HepG2 (cell line): ENCODE measurements around the gene TPRA1. TPM values are rescaled to one million over a fixed set of nuclear protein-coding genes. Genes with fewer than 3 reads are reported as not detected.

Source experiments
- ATAC-seq: fragments of 200-7000 bp; cut with Tn5 transposase; 3 replicates; pipeline ENCODE4 v1.9.1; 2020; ENCODE audit warnings: mild to moderate bottlenecking, moderate library complexity
- BruUV-seq: library from RNA; stranded (reverse); fragments of 400-500 nt; replicated peaks from 2 replicates; lab custom pipeline; 2021; lab: Mats Ljungman, UMichigan
- CTCF ChIA-PET: fragments of 300-600 bp; formaldehyde crosslinking; extraction: SDS; loops from one replicate; lab custom pipeline; 2021; ENCODE audit warnings: low total read pairs, inconsistent platforms, low intra/inter-chr PET ratio; lab: Yijun Ruan, JAX
- POLR2A ChIA-PET: fragments of 350-600 bp; sonication (Branson Sonifier 250); formaldehyde crosslinking; loops from one replicate; lab custom pipeline; 2020; ENCODE audit warnings: antibody characterized with exemption, inconsistent platforms; lab: Yijun Ruan, JAX
- DNase-seq: peaks from one replicate; pipeline ENCODE4 v3.0.0-alpha.2; 2015; ENCODE audit warnings: low spot score
- FAIRE-seq: peaks from 3 replicates; lab custom pipeline; 2011; peaks lifted over from hg19 to GRCh38; lab: Jason Lieb, UNC
- H2AFZ ChIP-seq: one replicate; pipeline ENCODE4 v1.6.1; 2011; ENCODE audit warnings: low read length, inconsistent platforms
- H3K27ac ChIP-seq: fragments of 300-600 bp; 3 replicates; pipeline ENCODE4 v1.8.0; 2011; ENCODE audit warnings: mixed run types, mild to moderate bottlenecking, mixed read lengths, low read length, inconsistent platforms; ENCODE audit not compliant: insufficient read depth; ENCODE audit errors: extremely low read length
- H3K27me3 ChIP-seq, 2 experiments: fragments of 200-600 bp in 1 of 2; 2 replicates in 1 of 2; 3 replicates in 1 of 2; pipeline versions ENCODE4 v1.6.0 to v1.8.0; 2011; ENCODE audit warnings: low read length in 2 of 2, mild to moderate bottlenecking in 2 of 2, moderate library complexity in 2 of 2, inconsistent platforms in 1 of 2; ENCODE audit not compliant: insufficient read depth in 2 of 2, control insufficient read depth in 1 of 2
- H3K36me3 ChIP-seq, 2 experiments: fragments of 200-600 bp in 1 of 2; replicated peaks in 1 of 2; 2 replicates in 1 of 2; 3 replicates in 1 of 2; pipeline versions ENCODE4 v1.5.1 to v1.8.0; 2011; ENCODE audit warnings: low read length in 2 of 2, inconsistent platforms in 1 of 2; ENCODE audit not compliant: insufficient read depth in 2 of 2, control insufficient read depth in 1 of 2
- H3K4me1 ChIP-seq: 2 replicates; pipeline ENCODE4 v1.5.1; 2012; ENCODE audit warnings: low read length, inconsistent platforms; ENCODE audit not compliant: insufficient read depth
- H3K4me2 ChIP-seq: 2 replicates; pipeline ENCODE4 v1.6.0; 2011; ENCODE audit warnings: low read depth, low read length, inconsistent platforms
- H3K4me3 ChIP-seq, 3 experiments: fragments of 200-600 bp in 1 of 3; sonication (generic), shearing (Covaris generic) in 1 of 3; replicated peaks in 1 of 3; 2 replicates each; pipeline ENCODE4 v1.5.1; 2011 to 2016; ENCODE audit warnings: low read length in 3 of 3, inconsistent platforms in 2 of 3, low read depth in 2 of 3, mild to moderate bottlenecking in 2 of 3, control low read depth in 1 of 3, mixed read lengths in 1 of 3; ENCODE audit not compliant: insufficient read depth in 1 of 3
- H3K79me2 ChIP-seq: one replicate; pipeline ENCODE4 v1.6.1; 2011; ENCODE audit warnings: low read length, inconsistent platforms; ENCODE audit not compliant: insufficient read depth
- H3K9ac ChIP-seq: 2 replicates; pipeline ENCODE4 v1.6.0; 2011; ENCODE audit warnings: mild to moderate bottlenecking, low read depth, low read length, inconsistent platforms; ENCODE audit not compliant: insufficient read depth
- H3K9me3 ChIP-seq: 2 replicates; pipeline ENCODE4 v1.5.1; 2012; ENCODE audit warnings: mild to moderate bottlenecking, low read length
- H4K20me1 ChIP-seq: 2 replicates; pipeline ENCODE4 v1.6.0; 2011; ENCODE audit warnings: inconsistent platforms, mild to moderate bottlenecking, low read length, moderate library complexity; ENCODE audit not compliant: insufficient read depth
- FOXM1 ChIP-seq: sonication (generic); formaldehyde crosslinking; IDR thresholded peaks from 2 replicates; pipeline ENCODE4 v1.5.0; 2020; ENCODE audit warnings: missing genetic modification reagents
- MTA3 ChIP-seq: sonication (generic); formaldehyde crosslinking; IDR thresholded peaks from 2 replicates; pipeline ENCODE4 v1.4.0; 2020; ENCODE audit warnings: missing genetic modification reagents
- PATZ1 ChIP-seq: sonication (generic); formaldehyde crosslinking; IDR thresholded peaks from 2 replicates; pipeline ENCODE4 v1.4.0; 2020; ENCODE audit warnings: missing genetic modification reagents
- POGK ChIP-seq: sonication (generic); formaldehyde crosslinking; conservative IDR thresholded peaks from 2 replicates; pipeline ENCODE4 v1.8.0; 2022; ENCODE audit warnings: mild to moderate bottlenecking, moderate library complexity, missing genetic modification reagents
- RAD21 ChIP-seq: fragments of 450-650 bp; formaldehyde crosslinking; IDR thresholded peaks from 2 replicates; pipeline ENCODE4 v1.5.0; 2020; ENCODE audit warnings: mild to moderate bottlenecking
- SAP130 ChIP-seq: IDR thresholded peaks from 2 replicates; pipeline ENCODE4 v1.6.1; 2016; ENCODE audit warnings: low read depth
- SSRP1 ChIP-seq: IDR thresholded peaks from 2 replicates; pipeline ENCODE4 v1.6.1; 2016; ENCODE audit warnings: control low read depth
- TFAP4 ChIP-seq: sonication (generic); IDR thresholded peaks from 2 replicates; pipeline ENCODE4 v1.6.1; 2016; ENCODE audit warnings: low read depth, borderline replicate concordance
- ZNF407 ChIP-seq: sonication (generic); formaldehyde crosslinking; IDR thresholded peaks from one replicate; pipeline ENCODE4 v1.5.1; 2020; ENCODE audit warnings: mild to moderate bottlenecking, missing genetic modification reagents; ENCODE audit errors: not compliant biosample characterization
- WGBS: methylation state at CpG from one replicate; pipeline ENCODE4 v1.1.6; 2017; ENCODE audit warnings: low lambda C conversion rate; 5-methylcytosine and 5-hydroxymethylcytosine counted together
- in situ Hi-C: cut with HindIII; loops from 2 replicates; pipeline ENCODE4 v1.10.0; 2017; ENCODE audit warnings: low pct_unique_long_range_greater_than_20kb; ENCODE audit not compliant: extremely low pct_ligation_motif_present
- intact Hi-C: fragments of 100-400 bp; cut with micrococcal nuclease; formaldehyde crosslinking; loops from one replicate; pipeline ENCODE4 v1.10.0; 2022; ENCODE audit not compliant: unreplicated experiment
- polyA plus RNA-seq, 8 experiments: library from polyadenylated mRNA; depleted of rRNA in 3 of 8; stranded (reverse) in 7 of 8; unstranded in 1 of 8; fragments of >200 nt; fragmentation: Illumina TruSeq in 4 of 8; extraction: Trizol in 4 of 8; gene quantifications; 2 replicates each; pipeline versions ENCODE4 v1.2.1 to v1.2.3, GENCODE V29; 2011 to 2016; ENCODE audit warnings: low read depth in 4 of 8, missing spikeins in 1 of 8, mixed read lengths in 1 of 8; ENCODE audit not compliant: insufficient read depth in 1 of 8
- total RNA-seq, 5 experiments: library from RNA; depleted of rRNA; stranded (reverse); fragments of >200 nt; fragmentation: Illumina TruSeq; extraction: Trizol; gene quantifications; 2 replicates each; pipeline ENCODE4 v1.2.3, GENCODE V29; 2016; ENCODE audit warnings: low read depth in 1 of 5

The TPRA1 gene
- total and polyA plus RNA-seq, 2 of the 13 experiments (the other 11 are each of a cell fraction or from before 2014, with no cell fraction given), result 25.4 to 25.8 TPM

- no peak for TF ChIP-seq ZNF407 (CRISPR knock-in tag)
Measured at GRCh38 chr3:127590593-127591465, at the start of gene TPRA1 (continued).

GRCh38 chr3:127640042-127640355 lies 49.5 kb upstream of the TPRA1 start:
- intact Hi-C loops, result no loop called here
- no peaks in the 10 kb centered on the region for H3K79me2 ChIP-seq
- ChIA-PET POLR2A (no interaction called here), CTCF (no interaction called here)
- H3K9me3 ChIP-seq, result no peaks in the 10 kb centered on the region
- TF ChIP-seq SAP130 (CRISPR knock-in tag), result no peak
- TF ChIP-seq PATZ1, result no peak
- TF ChIP-seq MTA3, result no peak
- no peak for TF ChIP-seq RAD21 (CRISPR knock-in tag)
- no peak for TF ChIP-seq SSRP1 (CRISPR knock-in tag)
- no peak for TF ChIP-seq FOXM1 (CRISPR knock-in tag)
- TF ChIP-seq TFAP4, result no peak
- no peak for TF ChIP-seq POGK (CRISPR knock-in tag)
- no peaks in the 10 kb centered on the region for H3K4me1 ChIP-seq
- no peak for DNase-seq
- H3K4me2 ChIP-seq, result no peak overlapping the region
- H3K36me3 ChIP-seq, result peaks cover 0 to 3% of the 10 kb centered on the region in 2 experiments; a peak in 1 of 5 replicates
- no peaks in the 10 kb centered on the region for H3K27me3 ChIP-seq
- no peak for FAIRE-seq
- no peak for ATAC-seq
- H3K9ac ChIP-seq, result no peak overlapping the region
- H3K4me3 ChIP-seq, result no peak overlapping the region
- H4K20me1 ChIP-seq, result no peaks in the 10 kb centered on the region
- in situ Hi-C loops, result no loop called here
- H2AFZ ChIP-seq, result no peak overlapping the region
- 88% methylated on average over 3 of the region's 3 CpGs for WGBS
- BruUV-seq, result no TSS peak
- no peak overlapping the region for H3K27ac ChIP-seq
